NCI-H510A (cell line): ENCODE measurements around the gene MAP2.

Source experiments
- DNase-seq: peaks from one replicate; lab custom pipeline; 2025; lab: John Stamatoyannopoulos, UW

Gene MAP2

DNA sequence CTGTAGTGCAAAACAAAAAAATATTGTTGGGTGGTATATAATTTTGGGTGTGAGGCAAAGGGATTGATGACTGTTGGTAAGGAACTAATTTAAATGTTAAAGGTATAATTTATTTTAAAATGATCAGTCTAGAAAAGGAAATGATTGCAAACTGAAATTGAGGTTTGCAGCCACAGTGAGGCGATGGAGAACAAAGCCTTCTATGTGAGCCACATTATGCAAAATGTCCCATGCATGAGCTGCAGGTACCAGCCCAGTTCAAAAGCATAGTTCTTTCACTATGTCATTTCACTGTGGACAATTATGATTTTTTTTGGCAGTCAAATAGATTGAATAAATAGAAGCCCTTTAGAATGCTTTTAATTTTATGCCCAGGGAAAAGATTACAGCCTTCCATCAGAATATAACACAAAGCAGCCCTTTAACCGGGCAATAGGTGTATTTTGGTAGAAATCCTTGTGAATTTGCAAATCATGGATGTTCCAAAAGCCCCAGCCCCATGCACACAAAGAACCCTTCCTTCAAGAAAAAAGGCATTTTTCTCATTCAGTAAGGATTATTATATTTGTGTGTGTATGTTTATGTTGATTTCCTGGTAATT lies 1.7 kb downstream of the MAP2 start:
- DNase-seq, result peak; percentile 42

DNA sequence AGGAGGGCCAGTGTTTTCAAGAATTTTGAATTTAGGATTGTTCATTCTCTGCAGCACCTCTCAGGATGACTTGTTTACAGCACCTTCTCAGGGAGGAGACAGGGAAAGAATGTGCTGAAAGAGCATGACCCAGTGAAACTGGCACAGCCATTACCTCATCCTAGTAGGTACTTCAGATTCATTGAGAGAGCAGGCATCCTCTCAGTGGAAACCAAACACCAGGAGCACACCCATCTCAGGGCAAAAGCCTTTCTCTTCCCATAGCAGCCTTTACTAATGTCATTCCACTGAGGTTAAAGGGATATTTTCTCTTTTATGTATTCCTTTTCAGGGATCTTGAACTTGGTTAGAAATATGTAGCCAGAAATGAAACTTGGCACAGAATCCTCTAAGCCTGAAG lies 2.6 kb downstream of the MAP2 start:
- peak; percentile 84 for DNase-seq

GRCh38 chr2:209431701-209432100 lies 7.9 kb downstream of the MAP2 start:
- DNase-seq, result no peak

GRCh38 chr2:209441541-209441940 lies 17.7 kb downstream of the MAP2 start:
- DNase-seq, result no peak

- DNase-seq, result no peak
Observed at GRCh38 chr2:209442939-209443338, 19.1 kb downstream of the MAP2 start.

DNA sequence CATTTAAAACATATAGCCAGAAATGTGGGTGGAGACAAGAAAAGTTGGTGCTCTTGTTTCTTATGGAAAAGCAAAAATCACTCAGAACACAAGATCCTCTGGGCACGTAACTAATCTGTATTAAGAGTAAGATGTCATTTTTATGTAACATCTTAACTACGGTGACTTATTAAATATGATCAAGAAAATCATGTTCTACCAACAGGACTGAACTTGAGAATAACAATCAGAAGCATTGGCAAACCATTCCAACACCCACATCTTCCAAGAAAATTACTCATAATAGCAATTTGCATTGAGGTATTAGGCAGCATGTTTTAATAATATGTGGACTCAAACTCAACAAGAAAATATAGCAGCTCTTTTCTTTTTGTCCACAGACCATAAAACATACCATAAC lies 21.6 kb downstream of the MAP2 start:
- DNase-seq, result no peak

DNA sequence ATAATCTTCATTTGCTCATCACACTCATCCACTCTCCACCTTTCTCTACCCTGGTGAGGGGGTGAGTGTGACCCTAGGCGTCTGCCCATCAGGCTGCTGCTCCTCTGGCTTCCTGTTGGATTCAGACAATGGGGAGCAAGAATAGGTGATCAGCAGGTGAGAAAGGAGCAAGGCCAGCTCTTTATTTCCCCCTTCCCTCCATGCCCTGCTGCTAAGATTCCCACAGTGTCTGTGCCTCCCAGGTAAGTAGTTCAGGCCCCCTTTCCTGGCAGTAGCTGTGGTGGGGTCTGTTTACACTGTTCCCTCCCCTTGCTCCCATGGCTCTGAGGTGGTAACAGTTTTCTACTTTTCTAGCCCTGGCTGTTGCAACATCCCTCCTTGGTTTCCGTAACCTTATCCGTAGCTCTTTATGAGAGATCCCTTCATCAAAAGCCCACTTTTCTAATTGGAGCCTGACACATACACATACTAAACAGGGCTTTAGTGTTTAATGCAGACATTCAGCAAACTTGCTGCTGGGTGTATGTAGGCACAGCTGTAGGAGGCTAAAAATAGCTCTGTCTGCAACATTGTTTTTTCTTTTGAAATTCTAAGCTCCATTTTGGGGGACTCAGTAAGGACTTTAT lies 27.5 kb downstream of the MAP2 start:
- no peak for DNase-seq

DNA sequence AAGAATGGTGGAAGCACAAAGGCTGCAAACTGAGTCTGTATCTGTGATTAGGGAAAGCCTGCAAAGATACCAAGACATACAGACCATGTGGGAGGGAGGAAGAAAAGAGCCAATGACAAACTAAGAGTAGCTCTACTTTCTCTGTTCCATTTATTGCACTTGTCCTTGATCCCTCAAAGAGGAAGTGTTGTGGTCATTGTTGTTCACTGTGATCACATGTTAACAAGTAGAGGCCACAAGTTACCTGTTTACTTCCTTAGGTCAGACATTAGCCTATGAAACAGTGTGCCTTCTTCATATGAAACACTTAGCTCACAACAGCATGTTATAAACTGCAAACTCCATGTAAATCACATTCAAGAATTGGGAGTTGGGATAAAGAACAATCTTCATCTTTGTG lies 32.6 kb downstream of the MAP2 start:
- no peak for DNase-seq

DNA sequence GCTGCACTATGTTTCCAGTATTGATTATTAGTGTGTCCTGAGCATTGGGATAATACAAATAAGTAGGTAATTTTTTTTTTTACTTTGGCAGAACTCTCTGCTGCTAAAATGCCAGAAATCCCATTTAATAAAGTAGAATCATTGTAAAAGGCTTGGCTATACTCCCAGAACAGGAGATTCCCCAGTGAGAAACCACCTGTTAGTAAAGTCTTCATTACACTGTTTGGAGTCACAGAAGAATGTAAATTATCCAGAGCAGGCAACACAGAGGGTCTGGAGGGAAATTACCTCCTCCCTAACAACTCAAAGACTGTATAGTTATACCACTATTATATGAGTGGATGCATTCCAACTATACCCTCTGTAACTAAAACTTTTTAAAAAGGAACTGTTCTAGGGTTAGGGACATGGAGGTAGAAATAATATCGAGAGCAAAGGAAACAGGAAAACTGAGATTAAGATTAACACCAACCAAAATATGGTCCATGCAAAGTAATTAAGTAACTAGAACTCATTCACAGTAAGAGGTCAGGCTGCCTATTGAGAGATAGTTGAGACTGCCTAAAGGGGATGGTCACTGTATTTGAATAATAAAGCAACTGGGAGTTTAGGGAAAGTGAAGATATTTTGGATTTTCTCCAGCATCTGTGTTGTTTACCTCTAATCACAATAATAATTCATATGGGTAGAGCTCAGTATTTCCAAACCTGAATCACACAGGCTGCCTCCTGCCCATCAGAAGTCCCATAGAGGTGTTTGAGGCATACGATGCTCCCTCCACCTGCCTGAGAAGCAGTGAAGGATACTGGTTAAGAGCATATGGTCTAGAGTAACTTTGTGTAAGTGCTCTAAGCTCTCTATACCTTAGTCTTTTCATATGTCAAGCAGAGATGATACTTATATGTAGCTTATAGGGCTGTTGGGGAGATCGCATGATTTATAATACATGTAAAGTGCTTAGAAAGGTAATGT lies 34.4 kb downstream of the MAP2 start:
- DNase-seq, result no peak

DNA sequence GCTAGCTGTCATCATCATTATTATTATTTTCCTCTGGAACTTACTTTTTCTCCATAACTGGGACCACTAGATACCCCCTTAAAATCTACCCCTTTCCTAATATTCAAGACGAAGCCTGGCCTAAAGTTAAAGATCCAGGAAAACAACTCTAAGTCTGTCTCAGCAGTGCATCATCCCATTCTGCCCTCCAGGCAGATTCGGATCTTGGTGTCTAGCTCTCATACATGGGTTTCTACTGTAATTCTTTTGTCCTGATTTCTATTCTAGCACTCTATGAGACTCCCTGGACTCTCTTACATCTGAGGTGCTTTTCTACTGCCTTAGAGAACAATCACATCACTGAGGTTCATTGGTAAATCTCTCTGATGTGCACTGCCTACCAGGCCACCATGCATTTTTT lies 35.5 kb downstream of the MAP2 start:
- DNase-seq, result no peak

- no peak for DNase-seq
Observed at GRCh38 chr2:209460151-209460761, 36.4 kb downstream of the MAP2 start.

- DNase-seq, result no peak
Observed at GRCh38 chr2:209463226-209463625, 39.4 kb downstream of the MAP2 start.

GRCh38 chr2:209463835-209464234 lies 40.0 kb downstream of the MAP2 start:
- no peak for DNase-seq

GRCh38 chr2:209468846-209469245 lies 45.0 kb downstream of the MAP2 start:
- DNase-seq, result no peak

DNA sequence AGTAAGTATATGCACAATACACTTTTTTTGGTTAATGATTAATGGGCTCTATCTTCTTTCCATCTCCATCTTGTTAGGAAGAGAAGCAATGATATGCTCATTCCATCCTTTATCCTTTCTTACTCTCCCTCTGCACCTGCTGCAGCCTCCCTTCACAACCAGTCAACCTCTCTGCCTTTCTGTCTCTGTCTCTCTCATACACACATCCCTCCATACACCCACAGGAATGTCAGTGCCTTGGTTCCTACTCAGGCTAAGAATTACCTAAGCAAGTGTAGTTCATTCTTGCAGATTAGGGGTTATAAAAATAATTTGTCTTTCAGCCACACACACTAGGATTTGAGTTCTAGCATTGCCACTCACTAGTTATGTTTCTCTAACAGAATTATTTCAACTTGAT lies 45.6 kb downstream of the MAP2 start:
- no peak for DNase-seq

GRCh38 chr2:209470466-209470865 lies 46.6 kb downstream of the MAP2 start:
- no peak for DNase-seq

DNA sequence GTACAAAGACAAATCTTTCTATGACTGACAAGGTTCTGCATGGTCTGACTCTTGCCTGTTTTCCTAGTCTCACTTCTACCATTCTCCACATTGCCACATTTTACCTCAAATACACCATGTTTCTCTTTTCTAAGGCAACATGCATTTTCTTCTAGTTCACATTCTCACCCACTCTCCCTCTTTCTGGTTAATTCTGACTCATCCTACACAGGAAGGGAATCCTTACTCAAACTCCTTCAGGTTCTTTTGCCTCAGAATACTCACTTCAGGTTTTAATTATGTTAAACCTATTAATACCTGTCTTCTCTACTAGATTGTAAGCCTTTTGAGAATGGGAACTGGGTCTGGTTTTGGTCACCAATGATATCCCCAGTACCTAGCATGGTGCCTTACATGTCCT lies 47.2 kb downstream of the MAP2 start:
- no peak for DNase-seq

- peak; percentile 64 for DNase-seq
Observed at GRCh38 chr2:209472112-209472832, 48.4 kb downstream of the MAP2 start.

DNA sequence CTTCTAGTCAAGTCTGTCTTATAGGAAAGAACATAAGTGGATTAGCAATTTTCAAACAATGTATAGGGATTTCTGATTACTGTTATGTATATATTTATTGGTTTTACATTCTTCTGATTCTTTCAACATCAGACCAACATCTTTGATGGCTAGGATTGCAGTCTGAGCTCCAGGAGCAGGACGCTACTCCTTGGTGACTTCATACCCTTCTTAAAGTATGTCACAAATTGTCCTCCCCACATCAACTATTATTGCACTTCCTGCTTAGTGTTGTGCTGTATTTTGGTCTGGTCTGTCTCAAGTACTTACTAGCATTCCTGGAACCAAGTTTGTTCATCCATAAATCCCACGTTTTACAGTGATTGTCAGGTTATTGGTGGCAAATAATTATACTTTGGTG lies 49.0 kb downstream of the MAP2 start:
- DNase-seq, result no peak

DNA sequence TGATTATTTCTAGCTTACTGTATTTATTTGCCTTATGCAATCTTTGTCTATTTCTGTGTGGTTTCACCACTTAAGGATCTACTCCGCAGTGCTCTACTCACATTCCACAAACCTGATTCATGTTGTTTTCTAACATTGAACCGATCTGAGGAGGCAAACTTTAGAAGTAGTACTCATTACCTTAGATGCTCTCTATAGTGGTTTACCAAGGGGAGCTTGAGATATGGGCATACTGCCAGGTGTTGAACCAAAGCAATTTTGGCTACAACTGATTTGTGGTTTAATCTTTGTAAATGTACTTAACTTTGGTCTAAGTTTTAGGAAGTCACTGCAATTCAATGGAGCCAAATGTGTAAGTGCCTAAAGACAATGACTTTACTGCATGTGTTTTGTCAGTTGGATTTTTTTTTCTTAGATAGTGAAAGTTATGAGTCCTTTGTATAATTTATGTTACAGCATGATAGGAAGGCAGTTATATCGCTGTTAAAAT lies 50.1 kb downstream of the MAP2 start:
- no peak for DNase-seq

GRCh38 chr2:209474960-209475359 lies 51.1 kb downstream of the MAP2 start:
- no peak for DNase-seq
